Suppressor macrophage treated with lipopolysaccharide for 4 hours (primary cell): ENCODE measurements around the gene RPA3.
A peak's percentile ranks its signal among the peaks of the same experiment; 100 is the strongest.

Experiments
- DNase-seq: peaks from one replicate; pipeline ENCODE4 v3.0.0-alpha.2; 2020

The RPA3 gene

DNA sequence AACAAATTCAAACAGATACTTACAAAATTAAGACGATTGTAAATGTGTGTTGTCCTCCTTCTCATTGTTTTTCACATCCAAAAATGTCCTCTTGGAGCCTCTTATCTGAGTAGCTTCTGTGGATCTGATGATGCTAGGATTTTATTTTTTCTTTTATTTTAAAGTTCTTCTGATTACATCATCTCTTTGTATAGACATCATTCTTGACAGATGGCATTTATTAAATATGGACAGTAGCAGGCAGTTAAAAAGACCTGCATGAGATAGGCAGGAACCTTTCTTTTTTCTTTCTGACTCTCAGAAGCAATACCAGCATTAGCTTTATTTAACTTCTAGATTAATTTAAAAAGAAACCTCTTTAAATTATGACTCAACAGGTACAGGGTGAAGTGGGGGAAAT is at the start of gene RPA3:
Gene RPA3, minus strand, starts transcription at position 116 of the 400 bp plus-strand sequence. CDS start 78,189 bp downstream, outside the sequence.
- DNase-seq = no peak

DNA sequence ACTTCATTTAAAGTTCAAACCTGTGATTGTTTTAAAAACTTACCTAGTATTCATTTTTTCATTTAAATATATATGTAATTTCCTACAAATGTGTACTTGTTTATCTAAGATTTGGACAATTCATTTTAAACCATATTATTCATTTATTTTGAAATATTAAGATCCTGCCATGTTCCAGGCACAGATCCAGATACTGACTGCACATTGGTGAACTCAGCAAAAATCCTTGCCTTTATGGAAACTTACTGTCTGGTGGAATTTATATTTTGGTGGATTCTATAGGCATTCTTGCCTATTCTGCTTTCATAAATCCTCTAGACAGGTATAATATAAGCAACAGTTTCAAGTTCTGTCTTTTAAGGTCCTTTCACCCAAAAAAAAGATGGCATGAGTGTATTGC is 48.3 kb upstream of the RPA3 start:
- no peak for DNase-seq

DNA sequence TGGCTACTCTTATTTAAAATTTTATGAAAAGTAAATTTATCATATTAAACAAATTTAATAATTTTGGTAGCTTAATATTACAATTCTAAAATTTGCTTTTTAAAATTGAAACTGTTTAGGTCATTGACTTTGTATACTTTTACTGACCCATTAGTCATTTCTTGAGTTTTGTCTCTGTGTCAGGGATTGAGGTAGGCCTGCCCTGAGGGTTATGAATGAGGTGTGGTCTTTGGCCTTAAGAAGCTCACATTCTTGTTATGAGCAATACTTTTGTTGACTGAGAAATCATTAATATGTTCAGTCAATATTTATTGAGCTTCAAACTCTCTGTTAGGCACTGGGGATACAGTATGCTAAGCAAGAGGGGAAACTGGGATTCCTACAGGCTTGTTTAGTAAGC is 47.0 kb upstream of the RPA3 start:
- DNase-seq = no peak

DNA sequence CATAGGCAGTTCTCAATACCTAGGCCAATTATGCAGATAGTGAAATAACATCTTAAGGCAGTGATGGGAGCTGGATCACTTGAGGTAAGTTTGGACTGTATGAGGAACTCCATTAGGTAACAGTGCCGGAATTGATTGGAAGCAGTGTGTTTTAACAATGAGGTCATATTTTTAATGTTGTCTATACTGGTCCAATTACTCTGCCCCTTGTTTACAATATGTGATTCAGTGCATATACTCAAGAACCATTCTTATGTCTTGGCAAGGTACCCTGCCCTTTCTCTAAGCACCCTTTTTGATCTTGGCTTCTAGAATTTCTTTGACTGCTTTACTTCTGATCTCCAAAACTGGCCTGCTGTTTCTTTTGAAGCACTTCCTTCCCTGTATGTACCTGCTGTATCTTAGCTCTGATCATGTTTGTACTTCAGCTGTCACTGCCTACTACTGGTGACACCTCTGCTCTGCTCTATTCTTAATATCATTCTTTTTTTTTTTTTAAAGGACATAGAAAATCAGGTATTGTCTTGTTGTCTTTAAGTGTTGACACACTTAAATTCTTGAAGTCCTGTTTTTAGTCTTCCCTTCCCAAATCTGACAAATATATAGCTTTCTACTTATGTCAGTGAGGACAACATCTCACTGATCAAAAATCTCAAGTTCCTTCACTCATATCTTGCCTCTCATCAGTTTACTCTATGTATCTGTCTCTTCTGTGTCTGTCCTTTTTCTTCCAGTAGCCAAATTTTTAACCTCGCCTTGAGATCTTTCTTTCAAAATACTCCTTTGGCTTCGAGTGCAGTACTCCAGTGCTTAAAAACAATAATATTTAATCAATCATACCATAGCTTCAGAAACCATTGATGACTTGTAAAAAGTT is 46.4 kb upstream of the RPA3 start:
- no peak for DNase-seq

DNA sequence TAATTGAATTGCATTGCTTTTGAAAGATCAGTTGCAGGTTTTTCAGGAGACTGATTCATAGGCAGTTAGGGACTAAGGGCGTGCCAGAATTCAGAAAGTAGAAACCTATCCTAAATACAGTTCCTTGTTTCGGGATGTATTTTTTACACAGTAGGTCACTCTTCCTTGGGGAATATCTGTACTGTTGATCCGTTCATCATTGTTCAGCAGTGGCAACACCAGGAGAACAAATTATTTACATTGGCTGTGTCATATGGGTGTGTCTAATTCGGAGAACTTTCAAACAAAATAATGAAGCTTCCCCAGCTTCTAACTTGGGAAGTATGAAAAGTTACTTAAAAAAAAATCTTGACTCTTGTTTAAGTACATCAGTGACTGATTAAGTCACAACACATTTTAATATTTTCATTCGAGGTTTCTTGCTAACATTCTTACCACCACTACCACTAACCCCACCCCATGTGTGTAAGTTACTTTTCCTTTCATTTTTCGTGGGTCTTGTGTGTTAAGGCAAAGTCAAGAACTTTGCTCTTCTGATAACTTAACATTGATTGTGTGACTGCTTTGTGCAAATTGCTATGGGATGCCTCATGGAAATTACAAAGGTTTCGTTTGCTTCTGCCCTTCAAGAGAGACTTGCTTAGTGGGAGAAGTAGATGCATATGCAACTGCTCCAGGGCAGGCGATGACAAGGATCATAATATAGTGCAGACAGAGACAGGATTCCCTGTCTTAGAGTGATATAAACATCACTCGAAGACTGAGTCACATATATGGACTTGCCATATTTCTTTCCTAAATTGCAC is 43.8 kb upstream of the RPA3 start:
- peak; percentile 59 for DNase-seq

DNA sequence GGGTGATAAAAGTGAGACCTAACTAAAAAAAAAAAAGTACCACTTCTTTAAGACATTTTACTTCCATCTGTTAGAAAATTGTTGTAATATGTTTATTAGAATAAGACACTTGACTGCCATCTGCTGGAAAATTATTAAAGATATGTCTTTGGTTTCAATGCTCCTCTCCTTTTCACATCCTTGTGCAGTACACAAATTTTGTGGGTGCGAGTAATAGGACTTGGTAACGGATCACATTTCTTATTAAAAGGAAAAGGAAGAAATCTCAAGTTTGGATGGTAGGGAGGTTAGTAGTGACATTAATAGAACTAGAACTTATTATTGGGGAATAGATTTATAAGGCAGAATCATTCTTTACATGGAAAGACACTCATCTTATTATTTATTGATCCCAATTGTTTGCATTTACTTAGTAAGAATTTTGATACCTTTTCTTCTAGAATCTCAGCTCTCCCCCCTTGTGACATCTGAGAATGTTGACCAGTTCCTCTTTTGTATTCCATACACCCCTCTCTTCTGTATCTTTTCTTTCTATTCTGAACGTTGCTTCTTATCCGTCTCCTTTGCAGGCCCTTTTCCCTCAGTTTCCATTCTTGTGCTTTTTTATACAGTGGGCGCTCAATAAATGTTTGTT is 43.0 kb upstream of the RPA3 start:
- peak; percentile 69 for DNase-seq

DNA sequence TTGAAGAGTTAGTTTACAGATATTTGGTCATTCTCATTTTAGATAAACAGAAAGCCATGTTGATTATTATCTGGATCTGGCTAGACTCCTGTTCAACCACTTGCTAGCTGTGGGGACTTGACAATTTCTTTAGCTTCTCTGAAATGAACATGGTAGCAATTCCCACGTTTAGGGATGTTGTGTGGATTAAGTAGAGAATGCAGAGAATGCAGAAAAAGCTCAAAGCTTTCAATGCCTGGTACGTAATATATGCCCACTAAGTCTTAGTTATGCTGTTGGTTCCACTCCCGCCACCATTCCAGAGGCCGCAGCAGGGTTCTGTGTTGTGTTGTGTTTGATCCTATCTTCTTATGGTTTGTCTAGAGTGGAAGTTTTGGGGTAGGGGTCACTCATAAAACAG is 39.2 kb upstream of the RPA3 start:
- DNase-seq = no peak

DNA sequence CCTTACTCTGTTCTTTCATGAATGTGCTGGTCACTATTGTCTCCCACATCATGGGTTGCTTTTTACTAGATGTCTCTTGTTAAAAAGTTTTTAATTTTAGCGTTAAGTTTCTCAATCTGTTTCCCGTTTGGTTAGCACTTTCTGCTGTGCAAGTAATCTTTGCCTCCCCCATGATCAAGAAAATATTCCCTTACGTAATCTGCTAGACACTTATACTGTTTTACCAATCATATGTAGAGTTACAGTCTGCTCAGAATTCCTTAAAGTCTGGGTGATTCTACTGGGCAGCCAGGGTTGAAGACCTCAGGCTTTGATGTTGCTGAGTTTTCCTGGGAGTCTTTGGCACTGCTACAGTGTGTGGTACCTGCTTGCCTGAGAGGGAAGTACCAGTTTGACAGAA is 38.2 kb upstream of the RPA3 start:
- DNase-seq = no peak

DNA sequence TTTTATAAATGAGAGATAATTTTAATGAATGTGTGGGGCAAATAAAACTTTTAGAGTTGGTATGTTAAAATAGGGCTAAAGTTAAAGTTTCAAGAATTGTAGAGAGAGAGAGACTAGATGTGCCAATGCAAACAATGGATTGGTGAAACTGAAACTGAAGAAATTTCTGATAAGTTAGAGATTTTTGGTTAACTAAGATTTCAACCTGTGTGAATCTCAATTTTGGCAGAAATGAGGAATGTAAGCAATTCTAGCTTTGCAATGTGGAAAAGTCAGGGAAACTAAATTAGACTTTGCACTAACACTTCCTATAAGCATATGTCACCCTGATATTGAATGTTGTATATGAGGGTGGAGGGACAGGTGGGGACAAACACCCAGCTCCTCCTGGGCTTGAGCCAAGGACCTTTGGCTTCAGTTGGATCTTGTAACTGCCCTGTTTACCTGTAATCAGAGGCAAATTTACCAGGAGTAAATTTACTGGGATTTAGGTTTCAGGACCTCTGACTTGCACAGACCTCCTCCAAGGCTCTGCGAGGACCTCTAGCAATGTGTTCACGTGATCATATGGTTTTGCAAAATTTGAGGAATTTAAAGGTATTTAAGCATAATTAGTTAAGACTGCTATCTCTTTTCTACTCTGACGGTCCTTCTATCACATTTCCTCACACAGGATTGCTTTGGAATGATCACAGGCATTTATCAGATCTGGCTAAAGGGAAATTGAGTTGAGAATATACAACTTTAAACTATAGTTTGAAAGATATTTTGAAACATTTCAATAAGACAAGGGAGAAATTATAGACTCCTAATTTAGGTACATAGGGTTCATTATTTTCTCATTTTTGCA is 33.1 kb upstream of the RPA3 start:
- no peak for DNase-seq

DNA sequence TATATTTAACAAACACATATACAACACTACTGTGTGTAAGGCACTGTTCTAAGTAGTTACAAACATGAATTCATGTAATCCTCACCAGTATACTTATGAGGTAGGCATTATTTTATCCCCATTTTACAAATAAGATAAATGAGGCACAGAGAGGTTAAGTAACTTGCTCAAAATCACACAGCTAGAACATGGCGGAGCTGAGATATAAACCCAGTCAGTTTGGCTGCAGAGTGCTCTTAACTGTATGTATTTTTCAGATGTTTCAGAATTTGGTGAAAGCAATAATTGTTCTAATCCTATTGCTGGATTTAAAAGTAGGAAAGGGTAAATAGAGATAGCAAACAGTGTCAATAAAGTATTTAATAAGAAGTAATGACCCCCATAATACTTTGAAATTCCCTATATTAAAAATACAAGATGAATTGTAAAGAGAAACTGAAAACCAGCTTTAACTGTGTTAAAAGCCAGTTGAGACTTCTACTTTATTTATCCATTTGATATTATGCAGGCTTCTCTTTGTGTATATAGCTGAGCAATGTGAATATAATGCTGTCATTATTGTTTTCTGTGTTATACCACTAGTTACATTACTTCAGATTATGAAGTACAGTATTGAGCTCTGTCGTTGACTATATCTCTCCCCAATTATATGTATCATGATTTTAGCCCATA is 32.3 kb upstream of the RPA3 start:
- DNase-seq = no peak

DNA sequence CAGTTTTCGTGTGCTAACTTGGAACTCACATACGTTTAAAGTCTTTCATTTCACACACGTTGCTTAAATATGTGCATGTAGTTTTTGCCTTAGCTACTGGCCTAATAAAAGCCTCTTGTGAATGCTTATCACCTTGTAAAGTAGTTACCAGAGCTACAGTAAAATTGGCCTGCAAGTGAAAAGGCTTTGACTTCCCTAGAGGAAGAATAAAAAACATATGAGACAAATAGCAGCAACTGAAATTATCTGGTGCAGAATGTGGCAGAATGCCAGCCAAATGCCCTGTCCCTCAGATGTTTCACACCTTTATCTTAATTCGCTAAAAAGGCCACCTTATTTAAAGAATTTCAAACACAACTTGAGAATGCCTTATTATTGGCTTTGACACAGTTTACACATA is 28.1 kb upstream of the RPA3 start:
- no peak for DNase-seq

DNA sequence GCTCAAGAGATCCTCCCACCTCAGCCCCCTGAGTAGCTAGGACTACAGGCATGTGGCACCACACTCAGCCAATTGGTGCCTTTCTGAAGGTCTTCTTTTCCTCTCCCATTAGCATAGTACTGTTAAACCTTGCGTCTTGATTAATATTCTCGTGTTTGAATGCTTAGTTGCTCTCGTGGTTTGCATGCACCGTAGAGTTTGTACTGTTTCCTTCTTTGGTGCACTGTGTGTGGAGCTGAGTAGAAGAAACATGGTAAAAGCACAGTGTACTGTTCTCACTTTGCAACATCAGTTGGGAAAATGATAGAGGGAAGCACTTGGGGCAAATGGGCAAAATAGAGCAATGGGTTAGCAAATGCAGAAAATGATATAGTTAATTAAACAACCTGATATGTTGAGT is 27.6 kb upstream of the RPA3 start:
- no peak for DNase-seq

DNA sequence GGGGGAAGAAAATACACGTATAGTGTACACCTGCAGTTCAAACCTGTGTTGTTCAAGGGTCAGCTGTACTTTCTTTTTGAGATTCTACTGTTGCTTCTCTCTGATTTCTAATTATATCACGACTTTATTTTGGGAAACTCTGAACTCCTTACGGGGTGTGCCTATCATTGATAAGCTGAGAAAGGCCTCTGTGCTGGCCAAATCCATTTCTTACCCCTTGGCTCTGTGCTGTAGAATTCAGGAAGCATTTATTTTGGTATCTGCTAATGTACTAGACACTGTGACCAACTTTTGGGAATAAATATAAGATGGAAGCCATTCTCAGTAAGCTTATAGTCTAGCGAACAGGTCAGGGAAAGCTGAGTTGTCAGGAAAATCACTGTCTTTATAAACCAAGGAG is 26.9 kb upstream of the RPA3 start:
- no peak for DNase-seq

DNA sequence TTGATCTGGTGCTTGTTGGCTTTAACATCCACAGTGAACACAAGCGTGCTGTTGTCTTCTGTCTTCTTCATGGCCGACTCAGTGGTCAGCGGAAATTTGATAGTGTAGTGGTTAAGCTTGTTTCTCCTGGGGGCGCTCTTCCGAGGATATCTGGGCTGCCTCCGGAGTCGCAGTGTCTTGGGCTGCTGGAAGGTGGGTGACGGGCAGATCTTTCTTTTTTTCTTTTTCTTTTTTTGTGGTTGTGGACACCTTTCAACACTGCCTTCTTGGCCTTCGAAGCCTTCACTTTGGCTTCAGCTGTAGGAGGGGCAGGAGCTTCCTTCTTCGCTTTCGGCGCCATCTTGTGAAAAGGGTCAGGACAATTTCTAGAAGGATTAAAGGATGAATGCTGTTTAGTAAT is 23.8 kb upstream of the RPA3 start:
- DNase-seq = no peak

DNA sequence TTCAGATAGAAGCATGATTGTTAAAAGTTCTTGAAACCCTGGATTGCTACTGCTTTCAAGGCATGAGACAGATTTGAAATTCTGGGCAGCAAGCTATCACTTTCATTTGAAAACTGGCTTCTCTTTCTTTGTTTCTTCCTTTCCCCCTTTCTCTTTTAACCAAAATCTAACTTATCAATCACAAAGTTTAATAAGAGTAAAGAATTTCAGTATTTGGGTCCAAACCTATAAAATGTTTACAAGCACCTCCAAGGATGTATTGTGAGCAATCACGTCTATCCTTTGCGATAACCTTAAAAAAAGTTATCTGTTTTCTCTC is 21.6 kb upstream of the RPA3 start:
- no peak for DNase-seq

DNA sequence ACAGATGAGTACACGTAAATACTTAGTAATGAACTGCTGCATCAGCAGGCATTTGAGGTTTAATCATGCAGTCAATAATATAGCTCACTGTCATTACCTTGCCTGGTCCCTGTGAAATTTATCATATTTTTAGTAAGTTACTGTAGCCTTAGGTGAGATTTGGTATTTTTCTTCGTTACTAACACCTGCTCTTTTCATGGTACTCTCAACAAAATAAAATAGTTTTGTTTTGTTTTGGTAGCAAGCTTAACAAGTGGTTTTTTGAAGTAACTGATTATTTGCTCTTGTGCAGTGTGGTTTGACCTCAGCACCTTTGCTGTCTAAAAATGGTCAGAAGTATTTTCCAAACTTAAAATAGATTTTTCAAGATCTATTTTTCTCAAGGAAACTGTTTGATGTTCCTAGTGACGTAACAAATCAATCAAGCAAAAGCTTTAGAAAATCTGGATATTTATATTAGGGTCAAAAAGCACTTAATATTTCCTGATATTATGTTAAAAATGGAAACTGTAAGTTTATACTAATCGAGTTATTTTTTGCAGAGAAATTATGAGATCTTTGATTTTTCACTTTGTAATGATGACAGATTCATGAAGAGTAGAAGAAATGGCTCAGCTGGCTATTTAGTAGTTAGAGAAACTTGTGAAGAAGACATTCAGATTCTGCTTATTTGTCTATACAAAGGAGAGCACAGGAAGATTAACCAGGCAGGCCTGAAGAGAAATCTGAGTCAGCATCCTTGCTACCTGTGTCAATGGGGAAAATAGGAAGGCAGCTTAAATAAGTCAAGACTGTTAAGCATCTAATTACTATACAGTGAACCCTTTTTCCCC is 21.0 kb upstream of the RPA3 start:
- no peak for DNase-seq

DNA sequence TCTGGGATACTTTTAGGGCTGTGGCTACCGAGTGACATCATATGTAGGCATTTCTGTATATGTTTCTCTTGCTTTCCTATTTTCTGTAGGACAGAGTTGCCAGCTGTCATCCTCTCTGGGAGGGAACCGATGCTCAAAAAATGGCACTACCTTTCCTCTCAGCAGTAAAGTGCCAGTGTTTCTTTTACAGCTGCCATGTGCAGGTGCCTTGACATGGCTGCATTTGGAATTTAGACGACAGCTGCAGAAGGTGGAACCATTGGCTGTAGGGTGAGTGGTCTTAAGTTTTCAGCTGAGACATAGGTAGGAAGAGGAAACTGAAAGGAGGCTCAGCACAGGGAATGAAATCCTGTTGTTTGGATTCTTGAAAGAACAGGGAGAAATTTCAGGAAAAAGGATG is 20.2 kb upstream of the RPA3 start:
- DNase-seq = no peak

DNA sequence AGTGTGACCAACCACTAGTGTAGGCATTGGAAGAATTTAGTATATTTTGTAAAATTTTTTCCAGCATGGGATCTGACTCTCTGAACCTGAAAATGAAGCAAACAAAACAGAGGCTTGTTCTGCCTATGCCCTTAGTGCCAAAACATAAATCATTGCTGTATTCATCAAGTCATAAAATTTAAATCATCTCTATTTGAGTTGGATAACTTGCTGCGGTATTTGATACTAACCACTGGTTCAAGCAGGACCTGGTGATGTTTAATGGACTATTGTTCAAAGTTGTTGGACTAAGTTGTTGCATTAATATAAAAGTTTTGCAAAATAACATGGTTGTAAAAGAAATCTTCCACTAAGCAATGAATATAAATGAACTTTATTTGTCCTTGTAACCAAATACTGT is 19.8 kb upstream of the RPA3 start:
- no peak for DNase-seq

DNA sequence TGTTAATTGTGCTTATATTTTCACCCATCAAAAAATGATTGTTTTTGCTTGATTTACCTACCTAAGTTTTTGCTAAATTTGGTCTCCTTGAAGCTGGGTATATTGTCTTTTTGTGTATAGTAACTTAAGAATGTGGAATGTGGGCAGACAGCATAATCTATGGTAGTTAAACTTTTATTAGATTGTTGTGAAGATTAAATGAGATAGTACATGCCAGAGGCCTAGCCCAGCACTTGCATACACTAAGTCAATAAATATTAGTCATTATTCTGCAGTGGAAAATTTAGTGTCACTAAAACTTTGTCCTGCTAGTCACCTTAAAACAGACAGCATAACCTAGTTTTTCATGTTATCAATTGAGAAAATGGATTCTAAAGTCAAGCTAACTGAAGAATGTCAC is 19.3 kb upstream of the RPA3 start:
- no peak for DNase-seq

DNA sequence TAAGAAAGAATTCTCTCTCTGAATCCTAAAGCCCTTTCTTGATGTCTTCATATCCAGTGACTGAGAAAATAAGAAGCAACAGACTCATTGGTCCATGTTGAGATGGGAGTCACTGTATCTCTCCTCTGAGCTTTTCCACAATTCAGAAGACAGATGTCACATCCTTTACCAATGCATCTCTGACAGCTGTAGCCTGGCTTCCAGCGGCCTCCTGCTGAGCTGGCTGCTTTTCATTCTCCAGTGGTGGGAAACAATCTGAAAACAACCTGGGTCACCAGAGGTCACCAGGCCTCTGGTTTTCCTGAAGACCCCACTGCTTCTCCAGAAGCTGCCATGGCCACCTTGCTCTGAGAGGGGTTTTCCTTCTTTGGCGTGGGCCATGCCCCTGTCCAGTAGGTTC is 18.3 kb upstream of the RPA3 start:
- DNase-seq = no peak

DNA sequence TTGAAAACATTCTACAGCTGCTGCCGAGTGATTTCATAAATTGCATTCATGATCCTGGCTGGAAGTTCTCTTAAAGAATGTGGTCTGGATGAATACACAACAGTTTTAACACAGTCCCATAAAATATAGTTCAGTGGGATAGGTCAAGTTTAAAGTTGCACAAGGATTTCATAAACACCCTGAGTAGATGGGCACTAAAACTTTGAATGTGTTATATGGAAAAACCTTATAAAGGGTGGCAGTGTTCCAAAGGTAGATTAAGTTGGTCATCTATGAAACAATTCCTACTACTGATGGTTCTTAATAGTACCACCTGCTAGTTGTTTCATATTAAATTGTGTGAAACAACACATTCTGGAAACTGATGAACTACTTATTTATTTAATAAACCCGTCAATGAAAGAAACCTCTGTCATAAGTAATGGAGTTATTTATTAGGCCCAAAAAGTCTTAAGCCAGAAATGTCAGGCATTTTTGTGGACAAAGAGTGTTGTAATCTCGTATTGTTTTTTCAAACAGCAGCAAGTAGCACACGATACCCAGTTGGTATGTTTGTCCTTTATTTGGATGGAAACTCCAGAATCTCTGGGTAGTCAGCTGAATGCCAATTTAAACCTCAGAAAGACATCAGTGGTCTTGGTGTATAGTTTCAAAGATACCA is 14.3 kb upstream of the RPA3 start:
- DNase-seq = no peak
